GM20431 (cell line): ENCODE measurements around the gene STAB2.
"Not testable (repeated sequence)": the region's sequence is repeated elsewhere in the genome, so short reads cannot be mapped to it uniquely, and the experiment has no call there.

ENCODE experiments used
- in situ Hi-C: fragments of 300-500 bp; cut with MseI, MboI; formaldehyde crosslinking; loops from one replicate; pipeline ENCODE4 v1.15.0; 2020; ENCODE audit warnings: low sequenced_read_pairs; ENCODE audit not compliant: unreplicated experiment

STAB2 gene

GRCh38 chr12:103640410-103640809 lies 53.3 kb downstream of the STAB2 start:
- in situ Hi-C loops = no loop called here

- in situ Hi-C loops = no loop called here
Measured at GRCh38 chr12:103640831-103641230, 53.8 kb downstream of the STAB2 start.

GRCh38 chr12:103642240-103642864 lies 55.3 kb downstream of the STAB2 start:
- in situ Hi-C loops = no loop called here

GRCh38 chr12:103645202-103645601 lies 58.1 kb downstream of the STAB2 start:
- in situ Hi-C loops = no loop called here

GRCh38 chr12:103647267-103647666 lies 60.2 kb downstream of the STAB2 start:
- in situ Hi-C loops = no loop called here

GRCh38 chr12:103652808-103653207 lies 65.7 kb downstream of the STAB2 start:
- in situ Hi-C loops = no loop called here

GRCh38 chr12:103653568-103654173 lies 66.6 kb downstream of the STAB2 start:
- in situ Hi-C loops = not testable (repeated sequence)

GRCh38 chr12:103654816-103655215 lies 67.7 kb downstream of the STAB2 start:
- in situ Hi-C loops = no loop called here

- in situ Hi-C loops = no loop called here
Measured at GRCh38 chr12:103656291-103656690, 69.2 kb downstream of the STAB2 start.

GRCh38 chr12:103657331-103657730 lies 70.3 kb downstream of the STAB2 start:
- in situ Hi-C loops = no loop called here

GRCh38 chr12:103664626-103665025 lies 77.6 kb downstream of the STAB2 start:
- in situ Hi-C loops = no loop called here

GRCh38 chr12:103665971-103666370 lies 78.9 kb downstream of the STAB2 start:
- in situ Hi-C loops = no loop called here

GRCh38 chr12:103667125-103667524 lies 80.1 kb downstream of the STAB2 start:
- in situ Hi-C loops = no loop called here

GRCh38 chr12:103668520-103668919 lies 81.4 kb downstream of the STAB2 start:
- in situ Hi-C loops = no loop called here

GRCh38 chr12:103671367-103671766 lies 84.3 kb downstream of the STAB2 start:
- in situ Hi-C loops = no loop called here

GRCh38 chr12:103672401-103673119 lies 85.5 kb downstream of the STAB2 start:
- in situ Hi-C loops = no loop called here

- in situ Hi-C loops = no loop called here
Measured at GRCh38 chr12:103673487-103673886, 86.4 kb downstream of the STAB2 start.

- in situ Hi-C loops = no loop called here
Measured at GRCh38 chr12:103673891-103674375, 86.9 kb downstream of the STAB2 start.

- in situ Hi-C loops = no loop called here
Measured at GRCh38 chr12:103676893-103677292, 89.8 kb downstream of the STAB2 start.

- in situ Hi-C loops = no loop called here
Measured at GRCh38 chr12:103677341-103677740, 90.3 kb downstream of the STAB2 start.

GRCh38 chr12:103677905-103678304 lies 90.8 kb downstream of the STAB2 start:
- in situ Hi-C loops = no loop called here
